GM18505 (cell line): ENCODE results near the gene ACIN1.

Experiments
- ATAC-seq: cut with Tn5 transposase; IDR thresholded peaks from one replicate; pipeline ENCODE4 v1.9.1; 2021; ENCODE audit not compliant: unreplicated experiment
- POLR2A ChIP-seq: IDR thresholded peaks from 4 replicates; pipeline ENCODE4 v1.6.1; 2011; ENCODE audit warnings: borderline replicate concordance; ENCODE audit not compliant: insufficient read depth, insufficient read length; ENCODE audit errors: extremely low read depth

The ACIN1 gene

DNA sequence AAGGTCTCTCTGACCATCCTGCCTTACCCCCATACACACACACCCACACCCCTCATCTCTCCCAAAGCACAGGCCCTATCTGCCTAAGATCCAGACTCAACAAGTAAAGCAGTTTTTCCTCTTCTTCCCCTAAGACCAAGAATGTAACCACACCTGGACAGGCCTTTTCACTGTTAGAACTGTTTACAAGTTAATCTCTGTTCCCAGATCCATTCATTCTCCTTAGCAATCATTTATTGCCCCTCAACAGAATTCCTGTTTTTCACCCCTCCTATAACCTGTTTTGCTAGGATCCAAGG, 11.8 kb upstream of the ACIN1 start:
- no peak for TF ChIP-seq POLR2A
- no peak for ATAC-seq

DNA sequence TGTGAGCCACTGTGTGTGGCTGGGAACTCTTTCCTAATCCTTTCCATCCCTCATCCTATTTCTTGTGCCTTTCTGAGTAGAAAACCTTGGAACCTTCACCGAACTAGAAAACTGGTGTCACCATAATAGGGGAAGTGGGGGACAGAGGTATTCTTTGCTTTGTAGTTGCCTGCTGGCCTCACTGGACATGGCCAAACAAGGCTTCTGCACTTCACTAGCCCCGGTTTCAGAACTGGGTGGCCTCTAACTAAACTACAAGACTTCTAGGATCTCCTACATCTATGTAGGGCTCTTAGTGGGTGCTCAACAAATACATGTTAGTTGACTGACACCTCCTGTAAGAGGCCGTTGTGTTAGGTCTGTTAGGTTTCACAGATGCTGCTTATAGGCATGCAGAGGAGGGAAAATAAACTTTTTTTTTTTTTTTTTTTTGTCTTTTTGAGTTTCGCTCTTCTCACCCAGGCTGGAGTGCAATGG, 10.4 kb upstream of the ACIN1 start:
- no peak for TF ChIP-seq POLR2A

DNA sequence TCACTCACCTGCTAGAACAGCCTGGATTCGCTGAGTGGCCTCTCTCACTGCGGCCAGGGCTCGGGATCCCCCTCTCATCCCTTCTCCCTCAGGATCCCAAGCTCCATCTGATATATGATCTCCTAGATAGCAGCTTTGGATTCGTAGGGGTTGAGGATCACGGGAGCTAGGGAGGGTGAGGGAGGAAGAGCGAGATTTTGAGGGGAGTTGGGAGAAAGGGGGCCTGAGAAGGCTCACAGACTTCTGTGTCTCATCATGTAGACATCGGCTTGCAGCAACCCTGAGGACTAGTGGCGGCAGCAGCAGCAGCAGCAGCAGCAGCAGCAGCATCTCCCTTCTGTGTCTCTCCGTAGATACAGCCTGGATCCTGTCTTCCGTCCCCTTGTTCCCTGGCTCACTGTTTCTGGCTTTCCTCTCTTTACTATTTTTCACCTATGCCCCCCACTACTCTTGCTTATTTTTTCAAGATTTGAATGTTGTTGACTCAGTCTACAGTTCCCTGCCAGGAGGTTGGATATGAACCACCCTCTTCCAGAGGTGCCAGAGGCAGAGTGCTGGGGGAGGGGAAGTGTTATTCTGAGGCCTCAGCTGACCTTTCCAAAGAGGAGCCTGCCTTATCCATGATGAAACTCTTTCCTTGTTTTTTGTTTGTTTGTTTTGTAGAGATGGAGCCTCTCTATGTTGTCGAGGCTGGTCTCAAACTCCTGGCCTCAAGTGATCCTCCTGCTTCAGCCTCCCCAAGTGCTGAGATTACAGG, 9.8 kb upstream of the ACIN1 start, which contains the start of gene CIROP:
Gene CIROP, minus strand, starts transcription at position 399 of the 757 bp plus-strand sequence. Its CDS starts 69 bp downstream, at position 330.
- no peak for TF ChIP-seq POLR2A
- no peak for ATAC-seq

More for the DNA sequence above, 10.4 kb upstream of the ACIN1 start:
- ATAC-seq = no peak

DNA sequence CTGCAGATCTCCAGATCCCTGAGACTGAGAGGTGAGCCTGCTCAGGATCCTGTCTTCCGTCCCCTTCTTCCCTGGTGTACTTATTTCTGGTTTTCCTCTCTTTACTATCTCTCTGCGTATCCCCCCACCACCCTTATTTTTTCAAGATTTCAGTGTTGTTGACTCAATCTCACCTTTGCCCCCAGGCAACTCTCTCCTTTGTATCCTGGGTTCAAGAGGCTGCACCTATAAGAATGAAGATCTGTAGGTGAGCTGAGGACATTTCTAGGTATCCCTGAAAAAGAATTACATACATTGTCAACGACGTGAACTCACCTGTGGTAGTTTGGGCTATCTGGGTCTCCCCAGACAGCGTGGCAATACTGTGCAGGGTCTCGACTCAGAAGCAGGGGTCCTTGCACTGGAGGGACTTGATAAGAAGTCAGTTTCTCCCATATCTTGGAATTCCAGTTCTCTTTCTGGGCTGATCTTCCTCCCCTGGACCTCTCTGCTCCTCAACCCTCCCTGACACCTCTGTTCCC, 9.2 kb upstream of the ACIN1 start:
- TF ChIP-seq POLR2A = no peak
- no peak for ATAC-seq

DNA sequence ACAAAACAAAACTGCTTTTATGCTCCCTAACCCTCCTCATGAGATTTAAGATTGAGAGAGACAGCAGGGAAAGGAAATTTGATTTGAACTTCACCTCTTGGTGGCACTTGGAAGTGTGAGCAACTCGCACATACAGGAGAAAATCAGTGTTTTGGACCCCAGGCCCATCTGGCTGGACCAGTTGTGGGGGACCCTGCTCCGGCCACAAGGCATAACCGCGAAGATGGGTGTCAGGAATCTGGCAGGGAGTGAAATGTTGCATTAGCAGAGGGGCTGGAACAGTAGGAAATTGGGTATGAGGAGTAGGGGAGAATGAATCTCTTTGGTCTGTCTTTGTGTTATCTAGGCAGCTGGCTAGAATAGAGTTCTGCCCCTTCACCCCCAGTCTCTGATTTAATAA, 8.6 kb upstream of the ACIN1 start:
- TF ChIP-seq POLR2A = no peak
- no peak for ATAC-seq

DNA sequence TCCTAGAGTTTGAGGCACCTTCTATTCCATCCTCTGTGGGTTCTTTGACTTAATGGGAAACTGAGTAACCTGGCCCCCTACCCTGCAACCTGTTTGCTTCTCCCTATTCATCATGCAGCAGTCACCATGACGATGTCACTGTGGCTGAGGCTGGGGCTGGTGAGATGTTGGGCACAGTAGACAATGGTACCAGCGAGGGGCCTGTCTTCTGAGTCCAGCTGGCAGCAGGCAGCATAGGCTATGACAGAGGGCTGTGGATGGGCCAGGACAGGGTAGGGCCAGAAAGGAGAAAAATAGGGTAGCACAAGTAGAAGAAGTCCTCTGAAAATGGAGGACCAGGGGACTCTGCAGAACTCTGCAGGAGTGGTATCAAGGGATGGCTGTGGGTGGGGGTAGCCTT, 7.9 kb upstream of the ACIN1 start:
- no peak for ATAC-seq
- no peak for TF ChIP-seq POLR2A

DNA sequence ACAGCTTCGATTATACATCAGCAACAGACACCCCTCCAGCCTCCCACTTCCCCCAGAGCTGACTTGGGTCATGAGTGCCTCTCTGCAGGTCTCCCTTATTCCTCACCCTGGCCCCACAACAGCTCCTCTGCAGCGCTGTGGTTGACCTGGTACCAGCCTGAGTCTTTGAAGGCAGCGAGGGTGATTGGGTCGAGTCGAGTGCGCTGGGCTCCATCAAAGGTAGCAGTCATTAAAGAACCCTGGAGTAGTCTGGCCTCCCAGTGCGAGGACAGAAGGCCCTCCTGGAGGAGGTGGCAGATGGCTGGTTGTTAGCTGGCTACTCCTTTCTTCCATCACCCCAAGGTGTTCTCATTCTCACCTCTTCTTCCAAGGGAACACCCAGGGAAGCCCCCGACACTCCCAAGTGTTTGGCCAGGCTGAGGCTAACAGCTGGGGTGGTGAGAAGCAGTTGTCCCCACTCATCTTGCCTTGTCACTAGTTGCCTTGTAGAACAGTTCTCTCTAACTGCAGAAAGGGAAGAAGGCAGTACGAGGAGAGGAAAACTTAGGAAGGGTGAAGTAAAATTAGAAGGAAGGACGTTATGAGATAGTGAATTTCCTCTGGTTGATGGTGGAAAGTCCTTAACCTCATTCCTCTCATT, 7.2 kb upstream of the ACIN1 start:
- no peak for TF ChIP-seq POLR2A
- ATAC-seq = no peak

DNA sequence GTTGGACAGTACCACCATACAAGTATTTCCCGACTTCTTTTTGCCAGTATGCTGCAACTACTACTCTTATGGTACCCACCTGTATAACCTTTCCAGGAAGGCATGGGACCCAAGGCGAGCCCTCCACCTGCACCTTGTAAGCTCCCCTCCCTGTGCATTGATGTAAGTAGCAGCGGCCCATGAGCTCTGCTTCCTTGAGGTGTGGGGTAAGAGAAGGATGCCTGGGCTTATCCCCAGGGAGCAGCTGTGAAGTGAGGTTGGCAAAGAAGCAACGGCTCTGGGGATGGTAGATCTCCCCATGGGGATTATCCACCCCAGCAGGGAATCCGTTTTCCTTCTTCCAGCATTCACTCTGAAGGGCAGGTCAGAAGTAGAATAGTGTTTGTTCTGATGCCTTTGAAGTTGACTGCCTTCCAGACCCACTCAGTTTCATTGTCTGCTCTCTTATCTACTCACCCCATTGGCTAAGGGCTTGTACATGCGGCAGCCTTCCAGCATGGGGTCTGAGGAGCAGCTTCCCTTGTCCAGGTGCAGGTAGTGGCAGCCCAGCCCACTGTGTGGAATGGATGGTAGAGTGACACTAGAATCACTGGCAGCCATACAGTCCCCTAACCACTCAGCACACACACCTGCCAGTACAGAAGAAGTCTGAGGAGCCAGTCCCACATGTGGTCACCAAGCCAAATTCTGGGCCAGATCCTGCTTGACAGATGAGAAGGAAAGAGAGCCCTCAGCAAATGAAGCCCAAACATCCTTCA, 6.5 kb upstream of the ACIN1 start:
- no peak for ATAC-seq
- no peak for TF ChIP-seq POLR2A

DNA sequence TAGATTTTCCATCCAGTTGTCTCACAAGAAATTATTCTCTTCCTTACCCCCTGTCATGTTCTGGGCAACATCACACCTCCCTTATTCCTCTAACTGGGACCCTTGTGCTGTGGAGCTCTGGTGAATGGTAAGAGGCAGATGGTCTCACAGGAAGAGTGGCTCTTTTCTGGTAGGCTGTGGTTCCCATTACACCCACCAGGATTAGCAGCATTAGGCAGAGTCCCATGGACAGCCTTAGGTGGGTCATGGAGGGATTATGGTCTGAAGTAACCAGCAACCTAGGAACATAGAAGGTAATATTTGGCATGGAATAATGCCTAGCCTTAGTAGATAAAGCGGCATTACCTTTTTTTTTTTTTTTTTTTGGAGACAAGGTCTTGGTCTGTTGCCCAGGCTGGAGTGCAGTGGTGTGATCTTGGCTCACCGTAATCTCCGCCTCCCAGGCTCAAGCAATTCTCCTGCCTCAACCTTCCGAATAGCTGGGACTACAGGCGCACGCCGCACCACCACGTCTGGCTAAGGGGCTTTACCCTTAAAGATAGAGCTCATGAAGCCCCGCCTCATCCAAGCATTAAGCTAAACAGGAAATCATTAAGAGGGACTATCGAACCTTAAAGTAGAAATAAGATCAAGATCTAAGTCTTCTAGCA, 4.4 kb upstream of the ACIN1 start:
- TF ChIP-seq POLR2A = no peak
- no peak for ATAC-seq

DNA sequence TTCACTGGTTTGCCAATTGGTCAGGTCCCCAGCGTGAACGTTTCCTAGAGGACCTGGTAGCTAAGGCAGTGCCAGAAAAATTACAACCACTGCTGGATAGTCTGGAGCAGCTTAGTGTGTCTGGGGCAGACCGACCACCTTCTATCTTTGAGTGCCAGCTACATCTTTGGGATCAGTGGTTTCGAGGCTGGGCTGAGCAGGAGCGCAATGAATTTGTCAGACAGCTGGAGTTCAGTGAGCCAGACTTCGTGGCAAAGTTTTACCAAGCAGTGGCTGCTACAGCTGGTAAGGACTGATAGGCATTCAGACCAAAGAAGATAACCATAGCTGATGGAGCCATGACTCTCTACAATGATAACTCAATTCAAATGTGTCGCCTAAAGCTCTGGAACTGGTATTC, 2.9 kb upstream of the ACIN1 start:
- ATAC-seq = no peak
- no peak for TF ChIP-seq POLR2A

DNA sequence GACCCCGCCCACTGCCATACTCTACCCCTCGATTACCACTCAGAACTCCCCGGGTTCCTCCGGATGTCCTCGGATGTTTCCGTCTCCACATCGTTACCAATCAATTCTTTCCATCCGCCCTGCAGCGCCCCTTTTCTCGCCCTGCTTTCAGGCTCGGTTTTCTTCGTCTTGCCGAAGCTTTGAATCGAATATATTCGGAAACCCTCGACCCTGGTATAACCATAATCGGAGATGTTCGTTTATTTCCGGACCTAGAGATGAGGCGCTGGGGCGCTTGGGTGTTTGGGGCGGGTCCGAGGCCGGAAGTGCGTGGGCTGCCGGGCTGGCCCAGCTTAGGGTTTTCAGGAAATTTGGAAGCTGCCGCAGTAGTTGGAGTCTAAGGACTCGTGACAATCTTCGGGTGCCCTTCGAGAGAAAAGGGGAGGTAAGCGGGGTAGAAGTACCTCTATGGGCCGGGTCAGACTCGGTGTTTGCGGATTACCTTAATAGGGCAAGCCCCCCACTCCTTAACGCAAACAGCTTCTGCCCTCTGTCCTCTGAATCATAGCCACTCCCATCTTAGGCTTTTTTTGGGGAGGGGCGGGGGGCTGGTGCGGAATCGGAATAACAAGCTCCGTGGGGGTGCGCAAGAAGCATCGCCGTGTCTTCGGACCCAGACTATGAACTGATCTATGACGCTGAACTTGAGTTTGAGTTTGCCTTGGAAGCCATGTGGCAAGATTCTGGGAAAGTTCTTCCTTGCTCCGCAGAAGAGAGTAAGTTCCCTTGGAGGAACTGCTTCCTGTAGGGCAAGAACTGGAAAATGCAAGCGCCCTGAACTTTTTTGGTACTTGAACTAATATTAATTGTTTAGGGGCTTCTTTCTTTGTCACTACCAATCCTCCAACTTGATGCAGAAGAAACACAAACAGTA, 516 bp upstream of the ACIN1 start, which contains the start of gene C14orf119:
Gene C14orf119, plus strand, starts transcription at position 310 of the 913 bp plus-strand sequence. CDS start 2,154 bp downstream, outside the sequence.
- peak; percentile 89 for ATAC-seq
- peak; percentile 58 for TF ChIP-seq POLR2A
